DOHH2 (cell line): Measurements from ENCODE around the gene DDX18.

ENCODE experiments used
- H3F3A ChIP-seq: fragments of 200-600 bp; sonication (generic), shearing (Covaris generic); 2 replicates; pipeline ENCODE4 v1.6.0; 2016; ENCODE audit warnings: antibody characterized with exemption, mild to moderate bottlenecking; ENCODE audit not compliant: control insufficient read depth, insufficient read depth
- H3K27ac ChIP-seq: fragments of 200-600 bp; sonication (generic); 2 replicates; pipeline ENCODE4 v1.5.1; 2014; ENCODE audit warnings: low read depth, mild to moderate bottlenecking, low read length, moderate library complexity
- H3K27me3 ChIP-seq: fragments of 200-600 bp; sonication (generic); 2 replicates; pipeline ENCODE4 v1.6.1; 2014; ENCODE audit warnings: mild to moderate bottlenecking, low read length, mixed read lengths; ENCODE audit not compliant: control insufficient read depth
- H3K36me3 ChIP-seq: fragments of 200-600 bp; sonication (generic); 2 replicates; pipeline ENCODE4 v1.6.1; 2014; ENCODE audit warnings: mild to moderate bottlenecking, low read length, moderate library complexity, mixed read lengths; ENCODE audit not compliant: control insufficient read depth
- H3K4me1 ChIP-seq: fragments of 200-600 bp; sonication (generic); 2 replicates; pipeline ENCODE4 v1.6.1; 2014; ENCODE audit warnings: mild to moderate bottlenecking, low read length, mixed read lengths; ENCODE audit not compliant: control insufficient read depth
- H3K4me2 ChIP-seq: fragments of 200-600 bp; sonication (generic); 2 replicates; pipeline ENCODE4 v1.6.0; 2014; ENCODE audit warnings: mild to moderate bottlenecking, low read length, moderate library complexity
- H3K4me3 ChIP-seq: fragments of 200-600 bp; sonication (generic); 2 replicates; pipeline ENCODE4 v1.5.1; 2014; ENCODE audit warnings: mild to moderate bottlenecking, low read length, mixed read lengths
- H3K79me2 ChIP-seq: fragments of 200-600 bp; sonication (generic); 2 replicates; pipeline ENCODE4 v1.6.1; 2014; ENCODE audit warnings: mild to moderate bottlenecking, low read length, mixed read lengths; ENCODE audit not compliant: control insufficient read depth
- H3K9me2 ChIP-seq: fragments of 200-600 bp; sonication (generic); replicated peaks from 2 replicates; pipeline ENCODE4 v1.6.1; 2014; ENCODE audit warnings: mild to moderate bottlenecking, low read length, mixed read lengths; ENCODE audit not compliant: control insufficient read depth
- H3K9me3 ChIP-seq: fragments of 200-600 bp; sonication (generic); 2 replicates; pipeline ENCODE4 v1.6.1; 2014; ENCODE audit warnings: antibody characterized with exemption, low read length, mixed read lengths; ENCODE audit not compliant: control insufficient read depth, insufficient read depth
- H4K20me1 ChIP-seq: fragments of 200-600 bp; sonication (generic); 2 replicates; pipeline ENCODE4 v1.6.0; 2014; ENCODE audit warnings: low read depth, mild to moderate bottlenecking, antibody characterized with exemption, low read length, moderate library complexity; ENCODE audit not compliant: control insufficient read depth, insufficient read depth
- EZH2phosphoT487 ChIP-seq: fragments of 200-600 bp; sonication (generic); IDR thresholded peaks from 2 replicates; pipeline ENCODE4 v1.6.1; 2017; ENCODE audit warnings: borderline replicate concordance, mild to moderate bottlenecking, antibody characterized with exemption, low read length, moderate library complexity, mixed read lengths
- TF ChIP-seq, protein P1 (sequence below): fragments of 200-600 bp; sonication (generic); IDR thresholded peaks from one replicate; pipeline ENCODE4 v1.5.1; 2014; ENCODE audit warnings: antibody characterized with exemption, mild to moderate bottlenecking, low read depth, low read length; ENCODE audit not compliant: poor library complexity, severe bottlenecking

Gene DDX18

GRCh38 chr2:117862459-117862858 lies 48.0 kb downstream of the DDX18 start:
- Histone ChIP-seq H3K36me3 (no peaks in the 10 kb centered on the region), H3K79me2 (no peaks in the 10 kb centered on the region), H3F3A (no peaks in the 10 kb centered on the region), H3K4me3 (no peak overlapping the region), H3K9me2 (no peaks in the 10 kb centered on the region), H3K27ac (no peak overlapping the region), H3K27me3 (no peaks in the 10 kb centered on the region), H3K4me1 (no peaks in the 10 kb centered on the region), H4K20me1 (no peaks in the 10 kb centered on the region), H3K4me2 (no peak overlapping the region), H3K9me3 (no peaks in the 10 kb centered on the region)
- TF ChIP-seq EZH2phosphoT487, result no peak
- TF ChIP-seq, protein P1, sequence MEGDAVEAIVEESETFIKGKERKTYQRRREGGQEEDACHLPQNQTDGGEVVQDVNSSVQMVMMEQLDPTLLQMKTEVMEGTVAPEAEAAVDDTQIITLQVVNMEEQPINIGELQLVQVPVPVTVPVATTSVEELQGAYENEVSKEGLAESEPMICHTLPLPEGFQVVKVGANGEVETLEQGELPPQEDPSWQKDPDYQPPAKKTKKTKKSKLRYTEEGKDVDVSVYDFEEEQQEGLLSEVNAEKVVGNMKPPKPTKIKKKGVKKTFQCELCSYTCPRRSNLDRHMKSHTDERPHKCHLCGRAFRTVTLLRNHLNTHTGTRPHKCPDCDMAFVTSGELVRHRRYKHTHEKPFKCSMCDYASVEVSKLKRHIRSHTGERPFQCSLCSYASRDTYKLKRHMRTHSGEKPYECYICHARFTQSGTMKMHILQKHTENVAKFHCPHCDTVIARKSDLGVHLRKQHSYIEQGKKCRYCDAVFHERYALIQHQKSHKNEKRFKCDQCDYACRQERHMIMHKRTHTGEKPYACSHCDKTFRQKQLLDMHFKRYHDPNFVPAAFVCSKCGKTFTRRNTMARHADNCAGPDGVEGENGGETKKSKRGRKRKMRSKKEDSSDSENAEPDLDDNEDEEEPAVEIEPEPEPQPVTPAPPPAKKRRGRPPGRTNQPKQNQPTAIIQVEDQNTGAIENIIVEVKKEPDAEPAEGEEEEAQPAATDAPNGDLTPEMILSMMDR, result no peak

DNA sequence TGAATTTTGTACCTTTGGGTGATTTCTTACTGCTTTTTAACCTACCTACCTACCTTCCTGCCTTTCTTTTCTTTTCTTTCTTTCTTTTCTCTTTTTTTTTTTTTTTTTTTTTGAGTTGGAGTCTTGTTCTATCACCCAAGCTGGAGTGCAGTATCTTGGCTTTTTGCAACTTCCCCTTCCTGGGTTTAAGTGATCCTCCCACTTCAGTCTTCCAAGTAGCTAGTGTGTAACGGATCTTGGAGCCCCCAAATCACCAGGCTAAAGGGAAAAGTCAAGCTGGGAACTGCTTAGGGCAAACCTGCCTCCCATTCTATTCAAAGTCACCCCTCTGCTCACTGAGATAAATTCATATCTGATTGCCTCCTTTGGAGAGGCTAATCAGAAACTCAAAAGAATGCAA lies 61.3 kb downstream of the DDX18 start:
- H3K79me2 ChIP-seq, result no peaks in the 10 kb centered on the region

DNA sequence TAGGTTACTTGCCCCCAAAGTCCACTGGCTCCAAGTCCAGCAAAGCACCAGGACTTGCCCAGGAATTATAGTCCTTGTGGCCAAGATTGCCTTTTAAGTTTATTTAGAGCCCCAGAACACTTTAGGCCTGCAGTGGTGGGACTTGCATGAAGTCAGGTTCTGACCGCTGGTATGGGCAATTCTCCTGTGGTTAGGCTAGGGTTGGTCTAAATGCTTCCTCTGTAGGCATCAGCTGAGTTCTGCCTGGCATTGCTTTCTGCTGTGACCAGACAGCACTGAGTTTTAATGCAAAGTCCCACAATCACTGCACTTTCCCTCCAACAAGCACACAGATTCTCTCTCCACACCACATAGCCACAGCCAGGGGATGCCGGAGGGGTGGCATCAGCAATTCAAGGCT lies 64.5 kb downstream of the DDX18 start:
- no peaks in the 10 kb centered on the region for H3K27me3 ChIP-seq
- no peaks in the 10 kb centered on the region for H4K20me1 ChIP-seq
- no peaks in the 10 kb centered on the region for H3K9me3 ChIP-seq
- no peaks in the 10 kb centered on the region for H3K9me2 ChIP-seq
- no peak overlapping the region for H3K4me2 ChIP-seq
- no peak overlapping the region for H3K4me3 ChIP-seq
- no peaks in the 10 kb centered on the region for H3F3A ChIP-seq
- H3K4me1 ChIP-seq, result no peaks in the 10 kb centered on the region
- H3K79me2 ChIP-seq, result no peaks in the 10 kb centered on the region
- H3K36me3 ChIP-seq, result no peaks in the 10 kb centered on the region
- no peak overlapping the region for H3K27ac ChIP-seq
- TF ChIP-seq, protein P1, result no peak

More for the DNA sequence above, 61.3 kb downstream of the DDX18 start:
- Histone ChIP-seq H3K4me3 (no peak overlapping the region), H3K4me1 (no peaks in the 10 kb centered on the region), H3F3A (no peaks in the 10 kb centered on the region), H4K20me1 (no peaks in the 10 kb centered on the region), H3K9me2 (no peaks in the 10 kb centered on the region), H3K27me3 (no peaks in the 10 kb centered on the region), H3K4me2 (no peak overlapping the region), H3K9me3 (no peaks in the 10 kb centered on the region), H3K36me3 (no peaks in the 10 kb centered on the region), H3K27ac (no peak overlapping the region)
- TF ChIP-seq EZH2phosphoT487, result no peak
- TF ChIP-seq, protein P1, result no peak
